ENCODE results near the gene NEK11. TPM values are rescaled to one million over a fixed set of nuclear protein-coding genes. Genes with fewer than 3 reads are reported as not detected.

Gene NEK11
- total RNA-seq, 3 donors from 2014 or later: 3.9 to 9.4 (median 5.8) TPM

GRCh38 chr3:131193641-131194238 lies 167.1 kb downstream of the NEK11 start:
- H3K4me1 ChIP-seq (ENCODE audit: low read depth): no peaks in the 10 kb centered on the region
- TF ChIP-seq, protein P1, sequence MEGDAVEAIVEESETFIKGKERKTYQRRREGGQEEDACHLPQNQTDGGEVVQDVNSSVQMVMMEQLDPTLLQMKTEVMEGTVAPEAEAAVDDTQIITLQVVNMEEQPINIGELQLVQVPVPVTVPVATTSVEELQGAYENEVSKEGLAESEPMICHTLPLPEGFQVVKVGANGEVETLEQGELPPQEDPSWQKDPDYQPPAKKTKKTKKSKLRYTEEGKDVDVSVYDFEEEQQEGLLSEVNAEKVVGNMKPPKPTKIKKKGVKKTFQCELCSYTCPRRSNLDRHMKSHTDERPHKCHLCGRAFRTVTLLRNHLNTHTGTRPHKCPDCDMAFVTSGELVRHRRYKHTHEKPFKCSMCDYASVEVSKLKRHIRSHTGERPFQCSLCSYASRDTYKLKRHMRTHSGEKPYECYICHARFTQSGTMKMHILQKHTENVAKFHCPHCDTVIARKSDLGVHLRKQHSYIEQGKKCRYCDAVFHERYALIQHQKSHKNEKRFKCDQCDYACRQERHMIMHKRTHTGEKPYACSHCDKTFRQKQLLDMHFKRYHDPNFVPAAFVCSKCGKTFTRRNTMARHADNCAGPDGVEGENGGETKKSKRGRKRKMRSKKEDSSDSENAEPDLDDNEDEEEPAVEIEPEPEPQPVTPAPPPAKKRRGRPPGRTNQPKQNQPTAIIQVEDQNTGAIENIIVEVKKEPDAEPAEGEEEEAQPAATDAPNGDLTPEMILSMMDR (IDR thresholded peaks at IDR 0.05): no peak
- DNase-seq: no peak
- H3K36me3 ChIP-seq (ENCODE audit: low read depth): no peaks in the 10 kb centered on the region
- no peaks in the 10 kb centered on the region for H3K9me3 ChIP-seq
- no peak for ATAC-seq
- intact Hi-C loops (cut with DNase I, micrococcal nuclease): no loop called here
- no peak overlapping the region for H3K4me3 ChIP-seq

- no peaks in the 10 kb centered on the region for H3K36me3 ChIP-seq (ENCODE audit: low read depth)
- ATAC-seq (no peak), DNase-seq (no peak)
- TF ChIP-seq, protein P1 (IDR thresholded peaks at IDR 0.05): no peak
- intact Hi-C loops (cut with DNase I, micrococcal nuclease): no loop called here
- no peak overlapping the region for H3K4me3 ChIP-seq
- H3K9me3 ChIP-seq: no peaks in the 10 kb centered on the region
- no peaks in the 10 kb centered on the region for H3K4me1 ChIP-seq (ENCODE audit: low read depth)
Observed at GRCh38 chr3:131194816-131195215, 168.1 kb downstream of the NEK11 start.

GRCh38 chr3:131200636-131201199 lies 174.0 kb downstream of the NEK11 start:
- intact Hi-C loops (cut with DNase I, micrococcal nuclease): no loop called here
- H3K4me1 ChIP-seq (ENCODE audit: low read depth): no peaks in the 10 kb centered on the region
- TF ChIP-seq, protein P1 (IDR thresholded peaks at IDR 0.05): no peak

GRCh38 chr3:131216330-131216729 lies 189.7 kb downstream of the NEK11 start:
- no peaks in the 10 kb centered on the region for H3K36me3 ChIP-seq (ENCODE audit: low read depth)
- no peak overlapping the region for H3K4me3 ChIP-seq
- no peaks in the 10 kb centered on the region for H3K4me1 ChIP-seq (ENCODE audit: low read depth)
- no peak for DNase-seq
- H3K9me3 ChIP-seq: no peaks in the 10 kb centered on the region
- intact Hi-C loops (cut with DNase I, micrococcal nuclease): no loop called here
- TF ChIP-seq, protein P1 (IDR thresholded peaks at IDR 0.05): no peak
- no peak for ATAC-seq

More at GRCh38 chr3:131200636-131201199, 174.0 kb downstream of the NEK11 start:
- Histone ChIP-seq H3K36me3 (ENCODE audit: low read depth) (no peaks in the 10 kb centered on the region), H3K4me3 (no peak overlapping the region), H3K9me3 (peaks cover 16% of the 10 kb centered on the region)
- ATAC-seq (no peak), DNase-seq (no peak)

DNA sequence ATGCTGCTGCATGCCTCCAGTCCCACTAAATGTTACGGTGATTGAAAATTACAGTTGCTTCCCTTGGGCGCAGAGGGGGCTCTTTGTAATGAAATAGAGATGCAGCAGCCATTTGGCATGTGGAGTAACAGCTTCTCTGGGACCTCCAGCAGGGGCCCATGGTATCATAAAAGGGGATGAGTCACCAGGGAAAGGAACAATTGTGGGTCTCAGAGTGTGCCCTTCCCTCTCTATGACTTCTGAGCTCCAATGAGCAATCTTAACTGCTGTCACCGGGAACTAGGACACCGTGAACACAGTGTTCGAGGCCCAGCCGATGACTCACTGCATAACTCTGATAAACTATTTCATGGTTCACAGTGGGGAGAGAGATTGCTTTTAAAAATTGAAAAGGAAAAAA lies 190.1 kb downstream of the NEK11 start:
- TF ChIP-seq, protein P1 (IDR thresholded peaks at IDR 0.05): no peak
- H3K36me3 ChIP-seq (ENCODE audit: low read depth): no peaks in the 10 kb centered on the region
- no peak for DNase-seq
- no peaks in the 10 kb centered on the region for H3K9me3 ChIP-seq
- no peaks in the 10 kb centered on the region for H3K4me1 ChIP-seq (ENCODE audit: low read depth)
- ATAC-seq: peak; percentile 77
- no peak overlapping the region for H3K4me3 ChIP-seq
- intact Hi-C loops (cut with DNase I, micrococcal nuclease): no loop called here

Data from mucosa of descending colon (tissue), 3 donors.